Endodermal cell (in vitro differentiated cells): ENCODE measurements around the gene BDKRB1. TPM values are rescaled to one million over a fixed set of nuclear protein-coding genes. Genes with fewer than 3 reads are reported as not detected.

Experiments
- DNase-seq: peaks from one replicate; pipeline ENCODE4 v3.0.0-alpha.2; 2017
- H3K27ac ChIP-seq: 2 replicates; pipeline ENCODE4 v1.5.1; 2013; ENCODE audit warnings: mild to moderate bottlenecking, low read depth, low read length, moderate library complexity
- H3K27me3 ChIP-seq: 2 replicates; pipeline ENCODE4 v1.6.1; 2013; ENCODE audit warnings: mild to moderate bottlenecking, low read length, moderate library complexity; ENCODE audit not compliant: insufficient read depth, control insufficient read depth, poor library complexity, severe bottlenecking
- H3K36me3 ChIP-seq: 2 replicates; pipeline ENCODE4 v1.7.0; 2013; ENCODE audit warnings: mild to moderate bottlenecking, low read length, moderate library complexity; ENCODE audit not compliant: control insufficient read depth, insufficient read depth
- H3K4me1 ChIP-seq: one replicate; pipeline ENCODE4 v1.7.0; 2013; ENCODE audit warnings: low read length; ENCODE audit not compliant: control insufficient read depth, insufficient read depth
- H3K4me3 ChIP-seq: 2 replicates; pipeline ENCODE4 v1.5.1; 2013; ENCODE audit warnings: mild to moderate bottlenecking, low read length, moderate library complexity
- H3K9ac ChIP-seq: 2 replicates; pipeline ENCODE4 v1.6.1; 2013; ENCODE audit warnings: mild to moderate bottlenecking, low read length, moderate library complexity; ENCODE audit not compliant: poor library complexity, severe bottlenecking; ENCODE audit errors: extremely low read depth
- H3K9me3 ChIP-seq: 2 replicates; pipeline ENCODE4 v1.6.1; 2013; ENCODE audit warnings: mild to moderate bottlenecking, low read length, moderate library complexity; ENCODE audit not compliant: control insufficient read depth
- H3K27ac Mint-ChIP-seq: 2 replicates; pipeline ENCODE4 v1.8.0; 2020; ENCODE audit warnings: mixed read lengths
- H3K27me3 Mint-ChIP-seq: 2 replicates; pipeline ENCODE4 v1.8.0; 2021; ENCODE audit warnings: mild to moderate bottlenecking, mixed read lengths; ENCODE audit not compliant: insufficient read depth
- H3K36me3 Mint-ChIP-seq: 2 replicates; pipeline ENCODE4 v1.8.0; 2020; ENCODE audit warnings: low read depth, mixed read lengths
- H3K4me1 Mint-ChIP-seq: 2 replicates; pipeline ENCODE4 v1.8.0; 2020; ENCODE audit warnings: mixed read lengths
- H3K4me3 Mint-ChIP-seq: 2 replicates; pipeline ENCODE4 v1.8.0; 2020; ENCODE audit warnings: mild to moderate bottlenecking, moderate library complexity, mixed read lengths
- H3K9me3 Mint-ChIP-seq: 2 replicates; pipeline ENCODE4 v1.8.0; 2020; ENCODE audit warnings: mild to moderate bottlenecking, mixed read lengths
- CTCF ChIP-seq: fragments of 200-600 bp; sonication (generic); conservative IDR thresholded peaks from 2 replicates; pipeline ENCODE4 v1.5.0; 2021; ENCODE audit warnings: antibody characterized with exemption, mild to moderate bottlenecking
- WGBS, 2 experiments: methylation state at CpG; one replicate each; pipeline versions ENCODE4 v1.1.5 to v1.1.7; 2013; ENCODE audit warnings: missing lambda C conversion rate in 2 of 2, mixed read lengths in 1 of 2; ENCODE audit not compliant: insufficient coverage in 1 of 2, insufficient read length in 1 of 2; 5-methylcytosine and 5-hydroxymethylcytosine counted together
- total RNA-seq, 2 donors: library from RNA; stranded (reverse); fragmentation: NEBNext Ultra II Directional in 1 of 2; extraction: Animal tissue kit (Norgen Biotek cat#: 25700) in 1 of 2; gene quantifications; 2 replicates in 1 of 2; 3 replicates in 1 of 2; pipeline ENCODE4 v1.2.1, GENCODE V29; 2021

The BDKRB1 gene
- total RNA-seq, 2 donors from 2014 or later: 0.24 TPM; not detected in 1

GRCh38 chr14:96213871-96214465 lies 42.0 kb upstream of the BDKRB1 start:
- peak overlapping the region; percentile 40 for H3K27ac Mint-ChIP-seq
- 89 to 94% methylated on average over 3 to 10 of the region's 10 CpGs for WGBS, 2 experiments
- DNase-seq: no peak
- peaks cover 16% of the 10 kb centered on the region for H3K36me3 Mint-ChIP-seq
- H3K4me3 Mint-ChIP-seq: no peak overlapping the region
- H3K36me3 ChIP-seq: no peaks in the 10 kb centered on the region
- H3K9me3 Mint-ChIP-seq: peaks cover 11% of the 10 kb centered on the region
- H3K27ac ChIP-seq: no peak overlapping the region
- no peaks in the 10 kb centered on the region for H3K4me1 ChIP-seq
- no peak for TF ChIP-seq CTCF
- H3K4me1 Mint-ChIP-seq: peaks cover 3% of the 10 kb centered on the region
- H3K27me3 ChIP-seq: no peaks in the 10 kb centered on the region
- H3K9ac ChIP-seq: no peak overlapping the region
- peaks cover 10% of the 10 kb centered on the region for H3K9me3 ChIP-seq
- no peaks in the 10 kb centered on the region for H3K27me3 Mint-ChIP-seq
- no peak overlapping the region for H3K4me3 ChIP-seq

DNA sequence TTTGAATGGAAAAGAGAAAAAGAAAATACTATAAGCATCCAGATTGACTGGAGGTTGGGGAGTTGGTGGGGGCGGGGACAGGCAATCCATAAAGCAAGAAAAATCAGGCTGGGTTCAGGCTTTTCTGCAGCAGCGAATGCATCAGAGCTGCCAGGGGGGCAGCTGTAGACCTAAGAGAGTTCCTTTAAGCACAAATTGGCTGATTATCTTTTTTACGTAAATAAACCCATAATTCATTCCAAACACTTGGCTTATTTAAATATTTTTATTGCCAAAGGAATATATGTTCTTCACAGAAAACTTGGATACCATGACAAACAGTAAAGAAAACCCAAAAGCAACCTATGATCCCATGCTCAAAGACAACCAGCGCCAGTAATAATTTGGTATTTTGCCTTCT lies 41.2 kb upstream of the BDKRB1 start:
- Mint-ChIP-seq H3K36me3 (peaks cover 16% of the 10 kb centered on the region), H3K4me3 (no peak overlapping the region), H3K4me1 (peaks cover 3% of the 10 kb centered on the region), H3K27ac (no peak overlapping the region), H3K9me3 (peaks cover 11% of the 10 kb centered on the region), H3K27me3 (no peaks in the 10 kb centered on the region)
- no peak overlapping the region for H3K9ac ChIP-seq
- DNase-seq: no peak
- 84 to 96% methylated on average over 3 to 4 of the region's 4 CpGs for WGBS, 2 experiments
- H3K27ac ChIP-seq: no peak overlapping the region
- H3K4me1 ChIP-seq: no peaks in the 10 kb centered on the region
- no peaks in the 10 kb centered on the region for H3K27me3 ChIP-seq
- no peak for TF ChIP-seq CTCF
- peaks cover 10% of the 10 kb centered on the region for H3K9me3 ChIP-seq
- no peaks in the 10 kb centered on the region for H3K36me3 ChIP-seq
- no peak overlapping the region for H3K4me3 ChIP-seq

- Histone ChIP-seq H3K9ac (no peak overlapping the region), H3K27ac (no peak overlapping the region), H3K27me3 (no peaks in the 10 kb centered on the region), H3K36me3 (no peaks in the 10 kb centered on the region), H3K4me1 (no peaks in the 10 kb centered on the region), H3K4me3 (no peak overlapping the region), H3K9me3 (peaks cover 10% of the 10 kb centered on the region)
- no peak overlapping the region for H3K27ac Mint-ChIP-seq
- no peak for DNase-seq
- TF ChIP-seq CTCF: no peak
- H3K4me1 Mint-ChIP-seq: peaks cover 3% of the 10 kb centered on the region
- WGBS, 2 experiments: 78 to 93% methylated on average over 6 to 7 of the region's 7 CpGs
- H3K27me3 Mint-ChIP-seq: no peaks in the 10 kb centered on the region
- no peak overlapping the region for H3K4me3 Mint-ChIP-seq
- peaks cover 11% of the 10 kb centered on the region for H3K9me3 Mint-ChIP-seq
- peaks cover 10% of the 10 kb centered on the region for H3K36me3 Mint-ChIP-seq
Observed at GRCh38 chr14:96215452-96216244, 40.4 kb upstream of the BDKRB1 start.
